WTC11 (cell line): ENCODE data around the gene SPATA13.

Experiments used
- CREM ChIP-seq: sonication (generic); formaldehyde crosslinking; IDR thresholded peaks from 2 replicates; pipeline ENCODE4 v1.8.1; 2022; ENCODE audit warnings: mild to moderate bottlenecking, missing genetic modification reagents, moderate library complexity
- E2F4 ChIP-seq: sonication (generic); formaldehyde crosslinking; IDR thresholded peaks from 2 replicates; pipeline ENCODE4 v1.8.1; 2022; ENCODE audit warnings: low read depth, mild to moderate bottlenecking, moderate library complexity, missing genetic modification reagents, borderline replicate concordance
- FOXK1 ChIP-seq: sonication (generic); formaldehyde crosslinking; IDR thresholded peaks from 2 replicates; pipeline ENCODE4 v1.8.0; 2022; ENCODE audit warnings: mild to moderate bottlenecking, moderate library complexity, missing genetic modification reagents
- FOXP4 ChIP-seq: sonication (generic); formaldehyde crosslinking; IDR thresholded peaks from 2 replicates; pipeline ENCODE4 v1.8.0; 2022; ENCODE audit warnings: mild to moderate bottlenecking, missing genetic modification reagents
- USF2 ChIP-seq: sonication (generic); formaldehyde crosslinking; IDR thresholded peaks from 2 replicates; pipeline ENCODE4 v1.8.1; 2023; ENCODE audit warnings: mild to moderate bottlenecking, missing genetic modification reagents, moderate library complexity

GRCh38 chr13:24183741-24184182 is 23.2 kb downstream of the SPATA13 start:
- no peak for TF ChIP-seq CREM (CRISPR knock-in tag)
- no peak for TF ChIP-seq FOXP4 (CRISPR knock-in tag)
- TF ChIP-seq FOXK1, result no peak
- no peak for TF ChIP-seq E2F4
- no peak for TF ChIP-seq USF2
